ENCODE results near the gene STRN3.

DNA sequence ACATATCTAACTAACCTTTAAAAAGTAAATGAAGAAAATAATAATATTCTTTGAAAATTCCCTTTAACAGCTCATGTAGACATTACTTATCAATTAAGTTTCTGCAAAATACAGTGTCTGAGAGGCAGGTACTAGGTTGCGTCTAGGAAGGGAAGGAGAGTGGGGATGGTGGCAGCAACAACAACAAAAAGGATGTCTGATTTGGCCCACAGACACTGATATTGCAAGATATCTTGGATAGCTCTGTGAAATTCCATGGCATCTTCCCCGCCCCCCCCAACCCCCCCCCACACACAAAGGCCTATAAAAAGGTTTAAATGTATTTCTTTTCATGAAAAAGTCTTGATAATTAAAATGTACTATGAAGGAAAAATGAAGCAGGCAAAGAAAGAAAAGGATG, 42.3 kb downstream of the STRN3 start:
- TF ChIP-seq, protein P1, sequence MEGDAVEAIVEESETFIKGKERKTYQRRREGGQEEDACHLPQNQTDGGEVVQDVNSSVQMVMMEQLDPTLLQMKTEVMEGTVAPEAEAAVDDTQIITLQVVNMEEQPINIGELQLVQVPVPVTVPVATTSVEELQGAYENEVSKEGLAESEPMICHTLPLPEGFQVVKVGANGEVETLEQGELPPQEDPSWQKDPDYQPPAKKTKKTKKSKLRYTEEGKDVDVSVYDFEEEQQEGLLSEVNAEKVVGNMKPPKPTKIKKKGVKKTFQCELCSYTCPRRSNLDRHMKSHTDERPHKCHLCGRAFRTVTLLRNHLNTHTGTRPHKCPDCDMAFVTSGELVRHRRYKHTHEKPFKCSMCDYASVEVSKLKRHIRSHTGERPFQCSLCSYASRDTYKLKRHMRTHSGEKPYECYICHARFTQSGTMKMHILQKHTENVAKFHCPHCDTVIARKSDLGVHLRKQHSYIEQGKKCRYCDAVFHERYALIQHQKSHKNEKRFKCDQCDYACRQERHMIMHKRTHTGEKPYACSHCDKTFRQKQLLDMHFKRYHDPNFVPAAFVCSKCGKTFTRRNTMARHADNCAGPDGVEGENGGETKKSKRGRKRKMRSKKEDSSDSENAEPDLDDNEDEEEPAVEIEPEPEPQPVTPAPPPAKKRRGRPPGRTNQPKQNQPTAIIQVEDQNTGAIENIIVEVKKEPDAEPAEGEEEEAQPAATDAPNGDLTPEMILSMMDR (IDR thresholded peaks at IDR 0.05; ENCODE audit: low read length): no peak
- TF ChIP-seq EZH2 (IDR thresholded peaks at IDR 0.05; ENCODE audit: borderline replicate concordance, low read length): no peak

All from OCI-LY1 (cell line).